ENCODE measurements around the gene RNASEH2B.

Gene RNASEH2B

DNA sequence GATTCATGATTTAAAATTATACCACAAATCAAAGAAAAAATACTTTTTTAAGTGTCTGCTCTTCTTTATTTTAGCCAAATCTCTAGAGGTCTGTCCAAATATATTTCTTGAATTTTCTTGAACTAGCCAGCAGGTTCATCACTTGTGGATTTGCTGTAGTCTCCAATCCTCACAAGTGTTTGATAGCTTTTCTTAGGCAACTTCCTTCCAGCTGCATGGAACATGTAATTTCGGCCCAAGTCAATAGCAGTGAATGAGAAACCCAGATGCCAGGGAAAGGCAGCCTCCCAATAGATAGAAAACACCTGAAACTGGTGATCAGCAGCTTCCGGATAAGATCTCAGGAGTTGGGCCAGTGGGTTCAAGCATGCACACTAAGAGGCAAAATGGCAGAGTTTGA lies 15.6 kb upstream of the RNASEH2B start:
- Histone ChIP-seq H3K27ac (no peak overlapping the region), H3K36me3 (no peaks in the 10 kb centered on the region), H3K27me3 (ENCODE audit: insufficient read depth, low read depth, severe bottlenecking) (no peaks in the 10 kb centered on the region), H3K9me3 (ENCODE audit: severe bottlenecking) (no peaks in the 10 kb centered on the region), H3K4me3 (ENCODE audit: low read depth, low read length) (no peak overlapping the region)
- TF ChIP-seq, protein P1, sequence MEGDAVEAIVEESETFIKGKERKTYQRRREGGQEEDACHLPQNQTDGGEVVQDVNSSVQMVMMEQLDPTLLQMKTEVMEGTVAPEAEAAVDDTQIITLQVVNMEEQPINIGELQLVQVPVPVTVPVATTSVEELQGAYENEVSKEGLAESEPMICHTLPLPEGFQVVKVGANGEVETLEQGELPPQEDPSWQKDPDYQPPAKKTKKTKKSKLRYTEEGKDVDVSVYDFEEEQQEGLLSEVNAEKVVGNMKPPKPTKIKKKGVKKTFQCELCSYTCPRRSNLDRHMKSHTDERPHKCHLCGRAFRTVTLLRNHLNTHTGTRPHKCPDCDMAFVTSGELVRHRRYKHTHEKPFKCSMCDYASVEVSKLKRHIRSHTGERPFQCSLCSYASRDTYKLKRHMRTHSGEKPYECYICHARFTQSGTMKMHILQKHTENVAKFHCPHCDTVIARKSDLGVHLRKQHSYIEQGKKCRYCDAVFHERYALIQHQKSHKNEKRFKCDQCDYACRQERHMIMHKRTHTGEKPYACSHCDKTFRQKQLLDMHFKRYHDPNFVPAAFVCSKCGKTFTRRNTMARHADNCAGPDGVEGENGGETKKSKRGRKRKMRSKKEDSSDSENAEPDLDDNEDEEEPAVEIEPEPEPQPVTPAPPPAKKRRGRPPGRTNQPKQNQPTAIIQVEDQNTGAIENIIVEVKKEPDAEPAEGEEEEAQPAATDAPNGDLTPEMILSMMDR (IDR thresholded peaks at IDR 0.05; ENCODE audit: low read depth, low read length) = no peak
- no peak for DNase-seq

- TF ChIP-seq, protein P1 (IDR thresholded peaks at IDR 0.05; ENCODE audit: low read depth, low read length) = no peak
- H3K27ac ChIP-seq = no peak overlapping the region
- H3K27me3 ChIP-seq (ENCODE audit: insufficient read depth, low read depth, severe bottlenecking) = no peaks in the 10 kb centered on the region
- no peak overlapping the region for H3K4me3 ChIP-seq (ENCODE audit: low read depth, low read length)
- DNase-seq = no peak
- no peaks in the 10 kb centered on the region for H3K9me3 ChIP-seq (ENCODE audit: severe bottlenecking)
- no peaks in the 10 kb centered on the region for H3K36me3 ChIP-seq
These were observed 15.1 kb upstream of the RNASEH2B start for GRCh38 chr13:50894504-50894903.

GRCh38 chr13:50898338-50898737 lies 11.3 kb upstream of the RNASEH2B start:
- Histone ChIP-seq H3K9me3 (ENCODE audit: severe bottlenecking) (no peaks in the 10 kb centered on the region), H3K27ac (no peak overlapping the region), H3K27me3 (ENCODE audit: insufficient read depth, low read depth, severe bottlenecking) (no peaks in the 10 kb centered on the region), H3K4me3 (ENCODE audit: low read depth, low read length) (no peak overlapping the region), H3K36me3 (no peaks in the 10 kb centered on the region)
- DNase-seq = no peak
- TF ChIP-seq, protein P1 (IDR thresholded peaks at IDR 0.05; ENCODE audit: low read depth, low read length) = no peak

DNA sequence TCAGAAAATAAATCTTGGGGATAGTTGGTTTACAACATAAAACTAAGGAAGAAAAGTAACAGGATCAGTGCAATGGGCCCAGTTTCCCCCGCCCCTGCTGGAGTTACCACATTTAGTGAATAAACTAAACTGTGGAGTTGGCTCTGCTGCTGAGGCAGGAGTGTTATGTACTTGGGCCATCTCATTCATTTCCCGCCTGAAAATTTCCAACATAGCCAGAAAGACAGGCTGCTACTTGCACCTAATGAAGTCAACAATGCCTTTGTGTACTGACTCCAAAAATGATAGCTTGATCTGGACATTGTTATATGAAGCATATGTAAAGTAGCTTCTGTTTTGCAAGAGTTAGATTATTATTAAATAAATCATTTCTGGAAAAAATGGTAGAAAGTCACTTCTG lies 7.9 kb upstream of the RNASEH2B start:
- Histone ChIP-seq H3K9me3 (ENCODE audit: severe bottlenecking) (no peaks in the 10 kb centered on the region), H3K36me3 (no peaks in the 10 kb centered on the region), H3K27me3 (ENCODE audit: insufficient read depth, low read depth, severe bottlenecking) (no peaks in the 10 kb centered on the region), H3K27ac (no peak overlapping the region), H3K4me3 (ENCODE audit: low read depth, low read length) (no peak overlapping the region)
- no peak for DNase-seq
- TF ChIP-seq, protein P1 (IDR thresholded peaks at IDR 0.05; ENCODE audit: low read depth, low read length) = no peak

GRCh38 chr13:50905256-50905655 lies 4.3 kb upstream of the RNASEH2B start:
- no peak for DNase-seq
- TF ChIP-seq, protein P1 (IDR thresholded peaks at IDR 0.05; ENCODE audit: low read depth, low read length) = no peak
- Histone ChIP-seq H3K4me3 (ENCODE audit: low read depth, low read length) (no peak overlapping the region), H3K27me3 (ENCODE audit: insufficient read depth, low read depth, severe bottlenecking) (no peaks in the 10 kb centered on the region), H3K27ac (no peak overlapping the region), H3K9me3 (ENCODE audit: severe bottlenecking) (no peaks in the 10 kb centered on the region), H3K36me3 (no peaks in the 10 kb centered on the region)

DNA sequence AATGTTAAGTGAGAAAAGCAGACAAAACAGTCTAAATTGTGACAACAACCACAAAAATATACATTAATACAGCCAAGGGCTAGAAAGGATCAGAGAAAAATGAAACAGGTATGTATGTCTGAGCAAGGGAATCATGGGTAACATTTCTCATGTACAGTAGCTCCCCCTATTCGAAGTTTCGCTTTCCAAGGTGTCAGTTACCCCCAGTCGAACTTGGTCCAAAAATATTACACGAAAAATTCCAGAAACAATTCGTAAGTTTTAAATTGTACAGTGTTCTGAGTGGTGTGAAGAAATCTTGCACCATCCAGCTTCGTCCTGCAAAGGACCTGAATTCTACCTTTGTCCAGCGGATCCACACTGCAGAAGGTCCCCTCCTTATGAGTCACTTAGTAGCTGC lies 1.8 kb upstream of the RNASEH2B start:
- no peaks in the 10 kb centered on the region for H3K27me3 ChIP-seq (ENCODE audit: insufficient read depth, low read depth, severe bottlenecking)
- H3K4me3 ChIP-seq (ENCODE audit: low read depth, low read length) = no peak overlapping the region
- no peaks in the 10 kb centered on the region for H3K9me3 ChIP-seq (ENCODE audit: severe bottlenecking)
- TF ChIP-seq, protein P1 (IDR thresholded peaks at IDR 0.05; ENCODE audit: low read depth, low read length) = no peak
- H3K27ac ChIP-seq = no peak overlapping the region
- no peaks in the 10 kb centered on the region for H3K36me3 ChIP-seq
- no peak for DNase-seq

All from WERI-Rb-1 (cell line).